H9 (cell line): ENCODE results near the gene AHSG. TPM values are rescaled to one million over a fixed set of nuclear protein-coding genes. Genes with fewer than 3 reads are reported as not detected.

Source experiments
- DNase-seq: peaks from one replicate; pipeline ENCODE4 v3.0.0-alpha.2; 2017
- H2AFZ ChIP-seq: one replicate; pipeline ENCODE4 v1.6.1; 2013; ENCODE audit warnings: mild to moderate bottlenecking, low read length, control low read depth, moderate library complexity
- H2AK5ac ChIP-seq: 2 replicates; pipeline ENCODE4 v1.6.1; 2013; ENCODE audit warnings: low read length, control low read depth, mixed read lengths; ENCODE audit not compliant: insufficient read length
- H2BK120ac ChIP-seq: one replicate; pipeline ENCODE4 v1.6.1; 2013; ENCODE audit warnings: low read depth, mild to moderate bottlenecking, low read length, control low read depth, inconsistent platforms; ENCODE audit not compliant: poor library complexity, severe bottlenecking
- H2BK12ac ChIP-seq: 2 replicates; pipeline ENCODE4 v1.6.1; 2013; ENCODE audit warnings: low read length, control low read depth, mixed read lengths, low read depth; ENCODE audit not compliant: insufficient read length
- H2BK15ac ChIP-seq: 2 replicates; pipeline ENCODE4 v1.6.1; 2013; ENCODE audit warnings: low read depth, low read length, control low read depth
- H2BK20ac ChIP-seq: one replicate; pipeline ENCODE4 v1.6.1; 2013; ENCODE audit warnings: low read depth, mild to moderate bottlenecking, low read length, control low read depth, inconsistent platforms; ENCODE audit not compliant: poor library complexity, severe bottlenecking
- H2BK5ac ChIP-seq: 2 replicates; pipeline ENCODE4 v1.6.1; 2013; ENCODE audit warnings: low read length, control low read depth, mixed read lengths; ENCODE audit not compliant: insufficient read length
- H3K14ac ChIP-seq: 2 replicates; pipeline ENCODE4 v1.6.1; 2013; ENCODE audit warnings: low read length, control low read depth; ENCODE audit not compliant: insufficient read depth
- H3K18ac ChIP-seq: 2 replicates; pipeline ENCODE4 v1.6.1; 2013; ENCODE audit warnings: low read depth, mild to moderate bottlenecking, mixed read lengths, low read length, control low read depth; ENCODE audit not compliant: insufficient read length
- H3K23ac ChIP-seq: 2 replicates; pipeline ENCODE4 v1.6.1; 2013; ENCODE audit warnings: low read length, control low read depth, mixed read lengths, low read depth; ENCODE audit not compliant: insufficient read length
- H3K23me2 ChIP-seq: 2 replicates; pipeline ENCODE4 v1.6.1; 2013; ENCODE audit warnings: low read depth, mild to moderate bottlenecking, mixed read lengths, low read length, control low read depth; ENCODE audit not compliant: insufficient read length, poor library complexity, severe bottlenecking
- H3K27ac ChIP-seq: 2 replicates; pipeline ENCODE4 v1.5.1; 2013; ENCODE audit warnings: low read length, control low read depth, mixed read lengths, low read depth; ENCODE audit not compliant: insufficient read length
- H3K27me3 ChIP-seq: 2 replicates; pipeline ENCODE4 v1.6.1; 2013; ENCODE audit warnings: low read length, control low read depth, inconsistent platforms; ENCODE audit not compliant: insufficient read depth
- H3K4ac ChIP-seq: 2 replicates; pipeline ENCODE4 v1.6.1; 2013; ENCODE audit warnings: low read depth, mild to moderate bottlenecking, control low read depth, inconsistent platforms, low read length, moderate library complexity
- H3K4me1 ChIP-seq: 2 replicates; pipeline ENCODE4 v1.6.1; 2013; ENCODE audit warnings: low read length, control low read depth, inconsistent platforms; ENCODE audit not compliant: insufficient read depth
- H3K4me2 ChIP-seq: 2 replicates; pipeline ENCODE4 v1.6.1; 2013; ENCODE audit warnings: low read length, control low read depth, mixed read lengths; ENCODE audit not compliant: insufficient read length, insufficient read depth
- H3K56ac ChIP-seq: 2 replicates; pipeline ENCODE4 v1.6.1; 2013; ENCODE audit warnings: low read depth, mild to moderate bottlenecking, mixed read lengths, low read length, control low read depth; ENCODE audit not compliant: insufficient read length
- H3K79me1 ChIP-seq: 2 replicates; pipeline ENCODE4 v1.6.1; 2013; ENCODE audit warnings: low read depth, mild to moderate bottlenecking, moderate library complexity, low read length, control low read depth, inconsistent platforms; ENCODE audit not compliant: insufficient read depth, poor library complexity, severe bottlenecking
- H3K79me2 ChIP-seq: 2 replicates; pipeline ENCODE4 v1.6.1; 2013; ENCODE audit warnings: low read length, control low read depth, inconsistent platforms; ENCODE audit not compliant: insufficient read depth
- H3K9ac ChIP-seq: 2 replicates; pipeline ENCODE4 v1.6.1; 2013; ENCODE audit warnings: low read length, control low read depth, mixed read lengths; ENCODE audit not compliant: insufficient read length; ENCODE audit errors: extremely low read depth
- H3K9me3 ChIP-seq: one replicate; pipeline ENCODE4 v1.6.1; 2013; ENCODE audit warnings: low read depth, low read length, inconsistent platforms; ENCODE audit not compliant: control insufficient read depth
- H3T11ph ChIP-seq: one replicate; pipeline ENCODE4 v1.6.1; 2013; ENCODE audit warnings: mild to moderate bottlenecking, low read length, control low read depth, inconsistent platforms
- H4K20me1 ChIP-seq: one replicate; pipeline ENCODE4 v1.6.1; 2013; ENCODE audit not compliant: control insufficient read depth, insufficient read length, insufficient read depth
- H4K5ac ChIP-seq: 2 replicates; pipeline ENCODE4 v1.6.1; 2013; ENCODE audit warnings: low read depth, mild to moderate bottlenecking, mixed read lengths, low read length, control low read depth; ENCODE audit not compliant: insufficient read length
- H4K8ac ChIP-seq: replicated peaks from 2 replicates; pipeline ENCODE4 v1.6.1; 2013; ENCODE audit warnings: low read length, control low read depth, mixed read lengths, low read depth; ENCODE audit not compliant: insufficient read length
- H4K91ac ChIP-seq: 2 replicates; pipeline ENCODE4 v1.6.1; 2013; ENCODE audit warnings: low read depth, mild to moderate bottlenecking, moderate library complexity, mixed read lengths, low read length, control low read depth; ENCODE audit not compliant: insufficient read length
- H3K27ac Mint-ChIP-seq, 3 experiments: 2 replicates in 2 of 3; 3 replicates in 1 of 3; pipeline ENCODE4 v1.8.0; 2020 to 2021; ENCODE audit warnings: mixed read lengths in 3 of 3, mild to moderate bottlenecking in 1 of 3, moderate library complexity in 1 of 3
- H3K27me3 Mint-ChIP-seq: 2 replicates; pipeline ENCODE4 v1.8.0; 2021; ENCODE audit warnings: low read depth, mild to moderate bottlenecking, moderate library complexity, mixed read lengths
- H3K36me3 Mint-ChIP-seq, 3 experiments: 2 replicates in 2 of 3; 3 replicates in 1 of 3; pipeline ENCODE4 v1.8.0; 2020 to 2021; ENCODE audit warnings: low read depth in 3 of 3, mixed read lengths in 3 of 3; ENCODE audit not compliant: insufficient read depth in 1 of 3
- H3K4me1 Mint-ChIP-seq, 2 experiments: 2 replicates each; pipeline ENCODE4 v1.8.0; 2020; ENCODE audit warnings: mixed read lengths in 2 of 2
- H3K4me3 Mint-ChIP-seq, 2 experiments: 2 replicates in 1 of 2; 3 replicates in 1 of 2; pipeline ENCODE4 v1.8.0; 2020 to 2021; ENCODE audit warnings: mild to moderate bottlenecking in 2 of 2, mixed read lengths in 2 of 2, moderate library complexity in 1 of 2
- H3K9me3 Mint-ChIP-seq, 2 experiments: 2 replicates in 1 of 2; 3 replicates in 1 of 2; pipeline ENCODE4 v1.8.0; 2020; ENCODE audit warnings: mild to moderate bottlenecking in 2 of 2, mixed read lengths in 2 of 2, moderate library complexity in 1 of 2
- CTCF ChIP-seq: fragments of 200-600 bp; sonication (generic); conservative IDR thresholded peaks from 3 replicates; pipeline ENCODE4 v1.8.0; 2021; ENCODE audit warnings: antibody characterized with exemption, mild to moderate bottlenecking
- WGBS: extraction: QIAGEN DNeasy Blood & Tissue Kit; methylation state at CpG from one replicate; pipeline ENCODE4 v1.1.7; 2013; ENCODE audit warnings: missing lambda C conversion rate, low lambda C conversion rate, mixed read lengths; ENCODE audit not compliant: insufficient read length; ENCODE audit errors: extremely low coverage; 5-methylcytosine and 5-hydroxymethylcytosine counted together
- total RNA-seq: library from RNA; stranded (reverse); gene quantifications from 2 replicates; pipeline ENCODE4 v1.2.1, GENCODE V29; 2021

AHSG gene
- total RNA-seq, 1 experiment from 2014 or later = not detected

DNA sequence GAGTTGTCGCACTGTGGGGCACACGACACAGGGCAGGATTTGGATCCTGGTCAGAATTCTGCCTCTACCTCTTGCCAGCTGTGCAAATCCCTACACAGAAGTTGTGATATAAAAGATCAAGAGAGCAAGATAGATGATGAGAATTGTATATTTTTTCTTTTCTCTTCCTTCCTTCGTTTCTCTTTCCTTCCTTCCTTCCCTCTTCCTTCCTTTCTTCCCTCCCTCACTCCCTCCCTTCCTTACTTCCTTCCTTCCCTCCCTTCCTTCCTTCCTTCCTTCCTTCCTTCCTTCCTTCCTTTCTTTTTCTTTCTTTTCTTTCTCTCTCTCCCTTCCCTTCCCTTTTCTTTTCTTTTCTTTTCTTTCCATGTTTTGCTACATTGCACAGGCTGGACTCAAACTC lies 12.0 kb upstream of the AHSG start:
- DNase-seq = no peak
- Mint-ChIP-seq H3K27me3 (peaks cover 4% of the 10 kb centered on the region; the same call in 1 of the 2 replicates), H3K36me3 (no peaks in the 10 kb centered on the region), H3K9me3 (peaks cover 0 to 3% of the 10 kb centered on the region in 2 experiments; a peak in 1 of 5 replicates), H3K27ac (no peak overlapping the region), H3K4me1 (peaks cover 6% of the 10 kb centered on the region in 2 experiments), H3K4me3 (no peak overlapping the region)
- Histone ChIP-seq H2BK20ac (no peak overlapping the region), H3K79me1 (no peaks in the 10 kb centered on the region), H3K27me3 (no peaks in the 10 kb centered on the region), H2BK12ac (no peak overlapping the region), H3K9ac (no peak overlapping the region), H3K23ac (no peak overlapping the region), H2BK120ac (no peak overlapping the region), H4K91ac (no peak overlapping the region), H4K8ac (no peak overlapping the region), H4K20me1 (no peaks in the 10 kb centered on the region), H4K5ac (no peak overlapping the region), H3K23me2 (no peaks in the 10 kb centered on the region), H3K79me2 (no peaks in the 10 kb centered on the region), H3K4me1 (no peaks in the 10 kb centered on the region), H3K27ac (no peak overlapping the region), H2AFZ (no peak overlapping the region), H3K4me2 (no peak overlapping the region), H2BK15ac (no peak overlapping the region), H3K18ac (no peak overlapping the region), H3K9me3 (no peaks in the 10 kb centered on the region), H2AK5ac (no peak overlapping the region), H3K4ac (no peak overlapping the region), H3K14ac (no peak overlapping the region), H3T11ph (no peak overlapping the region), H3K56ac (no peak overlapping the region), H2BK5ac (no peak overlapping the region)
- WGBS = no CpG with 5 or more reads among the region's 3 CpGs
- no peak for TF ChIP-seq CTCF
